GM12801 (cell line): Measurements from ENCODE around the gene GPR149.

Source experiments
- CTCF ChIP-seq: IDR thresholded peaks from one replicate; pipeline ENCODE4 v1.5.1; 2011; ENCODE audit warnings: control low read depth; ENCODE audit not compliant: insufficient read length; ENCODE audit errors: extremely low read depth

The GPR149 gene

GRCh38 chr3:154307363-154307762, 122.6 kb downstream of the GPR149 start:
- no peak for TF ChIP-seq CTCF

- TF ChIP-seq CTCF, result no peak
These were observed 125.1 kb downstream of the GPR149 start for GRCh38 chr3:154304936-154305335.

GRCh38 chr3:154304116-154304786, 125.7 kb downstream of the GPR149 start:
- TF ChIP-seq CTCF, result no peak

DNA sequence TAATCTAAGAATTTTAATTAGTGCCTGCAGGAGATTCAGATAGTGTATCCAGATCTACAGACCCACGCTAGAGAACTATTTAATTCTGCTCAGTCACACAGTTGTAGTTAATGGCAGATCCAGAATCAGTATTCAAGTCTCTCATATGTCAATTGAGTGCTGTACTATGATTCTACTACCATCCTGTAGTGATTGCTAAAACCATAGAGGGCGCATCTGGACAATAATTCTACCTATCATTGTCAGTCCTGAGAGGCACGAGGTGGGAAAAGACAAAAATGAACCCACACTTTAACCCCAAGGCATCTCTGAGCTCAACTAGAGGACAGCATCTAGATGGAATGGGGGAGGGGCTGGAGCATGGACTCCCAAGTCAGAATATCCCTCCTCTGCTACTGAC, 128.4 kb downstream of the GPR149 start:
- TF ChIP-seq CTCF, result no peak

GRCh38 chr3:154294016-154294415, 136.0 kb downstream of the GPR149 start:
- TF ChIP-seq CTCF, result no peak

DNA sequence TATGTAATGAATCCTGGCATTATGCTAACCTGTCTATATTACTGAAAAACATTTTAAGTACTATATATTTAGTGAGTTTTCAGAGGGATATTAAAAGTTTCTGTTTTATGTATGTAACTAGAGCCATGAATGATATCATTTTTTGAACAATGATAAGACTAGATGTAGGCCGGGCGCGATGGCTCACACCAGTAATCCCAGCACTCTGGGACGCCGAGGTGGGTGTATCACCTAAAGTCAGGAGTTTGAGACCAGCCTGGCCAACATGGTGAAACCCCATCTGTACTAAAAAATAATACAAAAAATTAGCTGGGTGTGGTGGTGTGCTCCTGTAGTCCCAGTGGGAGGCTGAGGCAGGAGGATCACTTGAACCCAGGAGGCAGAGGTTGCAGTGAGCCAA, 139.8 kb downstream of the GPR149 start:
- TF ChIP-seq CTCF, result no peak
